H1 (cell line): ENCODE results near the gene TYSND1. TPM values are rescaled to one million over a fixed set of nuclear protein-coding genes. Genes with fewer than 3 reads are reported as not detected.

Experiments used
- CTCF ChIA-PET: fragments of 300-600 bp; sonication (Branson Sonifier 250); formaldehyde crosslinking; loops from one replicate; lab custom pipeline; 2021; ENCODE audit not compliant: partially characterized antibody; lab: Charles Lee
- POLR2A ChIA-PET: fragments of 300-600 bp; sonication (Branson Sonifier 250); formaldehyde crosslinking; loops from one replicate; lab custom pipeline; 2021; ENCODE audit warnings: inconsistent platforms; ENCODE audit not compliant: partially characterized antibody; lab: Charles Lee
- DNase-seq, 2 experiments: peaks; one replicate each; pipeline versions ENCODE4 v3.0.0 to v3.0.0-alpha.2; 2010 to 2022; ENCODE audit warnings: low spot score in 2 of 2, low read depth in 1 of 2, mixed read lengths in 1 of 2
- FAIRE-seq: peaks from 2 replicates; lab custom pipeline; 2011; peaks lifted over from hg19 to GRCh38; lab: Jason Lieb, UNC
- H2AFZ ChIP-seq: 2 replicates; pipeline ENCODE4 v1.8.1; 2012; ENCODE audit warnings: low read length, inconsistent platforms
- H2AK5ac ChIP-seq: 2 replicates; pipeline ENCODE4 v1.6.1; 2013; ENCODE audit warnings: low read depth, low read length
- H2BK120ac ChIP-seq: replicated peaks from 2 replicates; pipeline ENCODE3; 2013; ENCODE audit warnings: low read depth, low read length, inconsistent platforms
- H2BK12ac ChIP-seq: 2 replicates; pipeline ENCODE4 v1.6.1; 2013; ENCODE audit warnings: low read depth, low read length
- H2BK15ac ChIP-seq: 2 replicates; pipeline ENCODE4 v1.6.1; 2013; ENCODE audit warnings: low read length
- H2BK20ac ChIP-seq: 2 replicates; pipeline ENCODE4 v1.6.1; 2013; ENCODE audit warnings: low read length
- H2BK5ac ChIP-seq: 2 replicates; pipeline ENCODE4 v1.6.1; 2013; ENCODE audit warnings: low read depth, low read length
- H3K14ac ChIP-seq: 2 replicates; pipeline ENCODE4 v1.6.1; 2013; ENCODE audit warnings: inconsistent platforms; ENCODE audit not compliant: insufficient read length
- H3K18ac ChIP-seq: 2 replicates; pipeline ENCODE4 v1.6.1; 2013; ENCODE audit warnings: low read length; ENCODE audit errors: extremely low read depth
- H3K23ac ChIP-seq: 2 replicates; pipeline ENCODE4 v1.6.1; 2013; ENCODE audit warnings: inconsistent platforms; ENCODE audit not compliant: insufficient read length
- H3K23me2 ChIP-seq: 2 replicates; pipeline ENCODE4 v1.6.1; 2013; ENCODE audit warnings: low read depth, low read length
- H3K27ac ChIP-seq: 2 replicates; pipeline ENCODE4 v1.6.1; 2011; ENCODE audit warnings: low read depth, low read length, inconsistent platforms
- H3K27me3 ChIP-seq, 4 experiments: replicated peaks in 1 of 4; 1 replicate in 1 of 4; 2 replicates in 3 of 4; pipeline versions ENCODE4 v1.6.1 to v1.8.1; 2011 to 2013; ENCODE audit warnings: low read length in 3 of 4, mild to moderate bottlenecking in 3 of 4, inconsistent platforms in 2 of 4, mixed read lengths in 2 of 4, moderate library complexity in 1 of 4; ENCODE audit not compliant: control insufficient read depth in 3 of 4, insufficient read depth in 3 of 4; ENCODE audit errors: extremely low read depth in 1 of 4
- H3K36me3 ChIP-seq, 4 experiments: 2 replicates each; pipeline versions ENCODE4 v1.6.1 to v1.8.1; 2011 to 2013; ENCODE audit warnings: mild to moderate bottlenecking in 4 of 4, low read length in 3 of 4, moderate library complexity in 2 of 4, control low read depth in 1 of 4, inconsistent platforms in 1 of 4; ENCODE audit not compliant: insufficient read depth in 4 of 4, control insufficient read depth in 2 of 4
- H3K4ac ChIP-seq: replicated peaks from 2 replicates; pipeline ENCODE3; 2013; ENCODE audit warnings: low read length, low read depth, mixed read lengths, inconsistent platforms; ENCODE audit not compliant: insufficient read length
- H3K4me1 ChIP-seq, 4 experiments: replicated peaks in 1 of 4; 1 replicate in 1 of 4; 2 replicates in 3 of 4; pipeline versions ENCODE4 v1.6.1 to v1.8.1; 2011 to 2013; ENCODE audit warnings: low read length in 3 of 4, inconsistent platforms in 2 of 4, mixed read lengths in 1 of 4; ENCODE audit not compliant: insufficient read depth in 4 of 4, control insufficient read depth in 3 of 4
- H3K4me2 ChIP-seq, 2 experiments: 2 replicates each; pipeline versions ENCODE4 v1.6.1 to v1.8.1; 2011 to 2013; ENCODE audit warnings: low read depth in 2 of 2, low read length in 2 of 2, control low read depth in 1 of 2, inconsistent platforms in 1 of 2, mild to moderate bottlenecking in 1 of 2; ENCODE audit not compliant: insufficient read depth in 1 of 2
- H3K4me3 ChIP-seq, 4 experiments: fragments of 200-600, 300-600 bp in 1 of 4; sonication (generic), shearing (Covaris generic), sonication (Bioruptor Twin) in 1 of 4; 2 replicates each; pipeline versions ENCODE4 v1.5.1 to v1.8.1; 2011 to 2016; ENCODE audit warnings: low read length in 4 of 4, low read depth in 3 of 4, control low read depth in 2 of 4, inconsistent platforms in 2 of 4, mild to moderate bottlenecking in 2 of 4, mixed read lengths in 1 of 4, moderate library complexity in 1 of 4; ENCODE audit not compliant: insufficient read depth in 2 of 4; ENCODE audit errors: extremely low read depth in 1 of 4
- H3K56ac ChIP-seq: replicated peaks from 2 replicates; pipeline ENCODE3; 2013; ENCODE audit warnings: low read depth, mild to moderate bottlenecking, mixed read lengths, low read length, inconsistent platforms; ENCODE audit not compliant: insufficient read length
- H3K79me1 ChIP-seq: 2 replicates; pipeline ENCODE4 v1.6.1; 2013; ENCODE audit warnings: low read depth, low read length, control low read depth
- H3K79me2 ChIP-seq, 2 experiments: 2 replicates each; pipeline versions ENCODE4 v1.6.1 to v1.8.1; 2012 to 2013; ENCODE audit warnings: low read length in 2 of 2, mild to moderate bottlenecking in 2 of 2, inconsistent platforms in 1 of 2; ENCODE audit not compliant: insufficient read depth in 2 of 2, control insufficient read depth in 1 of 2
- H3K9ac ChIP-seq, 4 experiments: replicated peaks in 1 of 4; 1 replicate in 1 of 4; 2 replicates in 3 of 4; pipeline versions ENCODE4 v1.6.1 to v1.8.1; 2011 to 2013; ENCODE audit warnings: low read depth in 3 of 4, low read length in 3 of 4, control low read depth in 2 of 4, mild to moderate bottlenecking in 2 of 4, moderate library complexity in 2 of 4, inconsistent platforms in 1 of 4; ENCODE audit errors: extremely low read depth in 1 of 4
- H3K9me3 ChIP-seq, 2 experiments: 2 replicates each; pipeline versions ENCODE4 v1.6.1 to v1.8.1; 2012 to 2013; ENCODE audit warnings: mild to moderate bottlenecking in 2 of 2, moderate library complexity in 2 of 2, control low read depth in 1 of 2, inconsistent platforms in 1 of 2, low read depth in 1 of 2, low read length in 1 of 2, mixed read lengths in 1 of 2; ENCODE audit not compliant: insufficient read depth in 2 of 2
- H4K20me1 ChIP-seq, 2 experiments: replicated peaks in 1 of 2; 2 replicates each; pipeline versions ENCODE3 to v1.8.1; 2011 to 2013; ENCODE audit warnings: inconsistent platforms in 2 of 2, low read length in 2 of 2, mild to moderate bottlenecking in 1 of 2; ENCODE audit not compliant: insufficient read depth in 2 of 2, control insufficient read depth in 1 of 2
- H4K5ac ChIP-seq: 2 replicates; pipeline ENCODE4 v1.6.1; 2013; ENCODE audit warnings: low read length, low read depth, mixed read lengths, inconsistent platforms; ENCODE audit not compliant: insufficient read length
- H4K8ac ChIP-seq: 2 replicates; pipeline ENCODE4 v1.8.0; 2013; ENCODE audit warnings: mild to moderate bottlenecking, moderate library complexity, low read length, inconsistent platforms; ENCODE audit not compliant: insufficient read depth; ENCODE audit errors: extremely low read depth
- H4K91ac ChIP-seq: replicated peaks from 2 replicates; pipeline ENCODE3; 2013; ENCODE audit warnings: low read length, mixed read lengths, inconsistent platforms; ENCODE audit not compliant: insufficient read length
- ASH2L ChIP-seq: fragments of 200-600, 300-600 bp; sonication (generic); IDR thresholded peaks from one replicate; pipeline ENCODE4 v1.7.1; 2017; ENCODE audit warnings: low read length
- CEBPB ChIP-seq: IDR thresholded peaks from 2 replicates; pipeline ENCODE4 v1.6.1; 2012; ENCODE audit warnings: low read depth, low read length
- CHD2 ChIP-seq: IDR thresholded peaks from 2 replicates; pipeline ENCODE4 v1.6.1; 2012; ENCODE audit warnings: low read length, improper control_type of control experiment
- JUND ChIP-seq: IDR thresholded peaks from 2 replicates; pipeline ENCODE4 v1.6.1; 2011; ENCODE audit warnings: mild to moderate bottlenecking, improper control_type of control experiment, low read length
- KDM5A ChIP-seq: fragments of 200-600 bp; IDR thresholded peaks from 2 replicates; pipeline ENCODE4 v1.7.1; 2012; ENCODE audit warnings: mild to moderate bottlenecking, low read length, inconsistent platforms, mixed read lengths
- MAFK ChIP-seq: IDR thresholded peaks from 2 replicates; pipeline ENCODE4 v1.6.1; 2012; ENCODE audit warnings: low read depth, mild to moderate bottlenecking, improper control_type of control experiment, low read length
- MAX ChIP-seq: IDR thresholded peaks from 2 replicates; pipeline ENCODE4 v1.6.1; 2012; ENCODE audit warnings: inconsistent platforms
- POU5F1 ChIP-seq: IDR thresholded peaks from 2 replicates; pipeline ENCODE4 v1.6.1; 2011; ENCODE audit warnings: low read depth, mild to moderate bottlenecking, low read length, moderate library complexity
- RBBP5 ChIP-seq: IDR thresholded peaks from 2 replicates; pipeline ENCODE4 v1.7.1; 2012; ENCODE audit warnings: low read depth, mild to moderate bottlenecking, inconsistent platforms, low read length, moderate library complexity, borderline replicate concordance
- RXRA ChIP-seq: IDR thresholded peaks from 2 replicates; pipeline ENCODE4 v1.6.1; 2011; ENCODE audit warnings: low read depth, mild to moderate bottlenecking, low read length, moderate library complexity; ENCODE audit not compliant: insufficient read depth
- SIN3A ChIP-seq, 2 experiments: IDR thresholded peaks in 1 of 2; conservative IDR thresholded peaks in 1 of 2; 2 replicates each; pipeline ENCODE4 v1.6.1; 2011 to 2012; ENCODE audit warnings: low read length in 2 of 2, improper control_type of control experiment in 1 of 2, low read depth in 1 of 2, mild to moderate bottlenecking in 1 of 2
- ZNF274 ChIP-seq: IDR thresholded peaks from 2 replicates; pipeline ENCODE4 v1.7.0; 2012; ENCODE audit warnings: low read length, borderline replicate concordance; ENCODE audit errors: extremely low read depth
- WGBS, 2 experiments: shearing (Covaris generic) in 1 of 2; methylation state at CpG; one replicate each; pipeline versions ENCODE4 v1.1.6 to v1.1.7; 2013 to 2015; ENCODE audit warnings: low lambda C conversion rate in 2 of 2, mixed read lengths in 2 of 2, inconsistent platforms in 1 of 2, low coverage in 1 of 2, missing lambda C conversion rate in 1 of 2; ENCODE audit not compliant: insufficient replicate concordance in 2 of 2, insufficient coverage in 1 of 2, insufficient read length in 1 of 2; ENCODE audit errors: extremely low coverage in 1 of 2, missing lambda C conversion rate in 1 of 2; 5-methylcytosine and 5-hydroxymethylcytosine counted together
- polyA plus RNA-seq, 7 experiments: library from polyadenylated mRNA; depleted of rRNA in 3 of 7; stranded (reverse) in 5 of 7; unstranded in 2 of 7; fragments of >200 nt in 5 of 7; fragments of 200-250 nt in 2 of 7; gene quantifications; 1 replicate in 5 of 7; 2 replicates in 1 of 7; 4 replicates in 1 of 7; pipeline versions ENCODE4 v1.2.1 to v1.2.3, GENCODE V29; 2011 to 2013; ENCODE audit warnings: missing spikeins in 2 of 7, mixed read lengths in 2 of 7
- total RNA-seq: library from RNA; stranded (reverse); fragmentation: NEBNext Ultra II Directional; extraction: Animal tissue kit (Norgen Biotek cat#: 25700); gene quantifications from 2 replicates; pipeline ENCODE4 v1.2.1, GENCODE V29; 2021

TYSND1 gene
- total and polyA plus RNA-seq, 2 of the 8 experiments (the other 6 are each of a cell fraction or from before 2014, with no cell fraction given), result 11.9 to 15.0 TPM

GRCh38 chr10:70121281-70121949 lies 25.1 kb downstream of the TYSND1 start:
- POLR2A ChIA-PET, result interaction anchor here (2.5 kb wide), 1 partner anchor 25 kb away, joined by 9 read pairs; the partner anchor contains the start of gene TYSND1
- CTCF ChIA-PET, result interaction anchor here (0.6 to 11.0 kb wide), 4 partner anchors 9 to 24 kb away, joined by 3 to 155 read pairs (median 10); partner anchors contain the start of gene TYSND1

More at GRCh38 chr10:70121281-70121949, 25.1 kb downstream of the TYSND1 start:
- no peak overlapping the region for H3K9ac ChIP-seq
- H2AFZ ChIP-seq, result no peak overlapping the region
- no peak overlapping the region for H2BK120ac ChIP-seq
- no peak overlapping the region for H3K4ac ChIP-seq
- H3K56ac ChIP-seq, result no peak overlapping the region
- H3K4me2 ChIP-seq, result no peak overlapping the region
- no peak overlapping the region for H3K27ac ChIP-seq
- H3K9me3 ChIP-seq, result no peaks in the 10 kb centered on the region
- H4K91ac ChIP-seq, result no peak overlapping the region
- no peak overlapping the region; the same call in 1 of the 2 replicates for H4K8ac ChIP-seq
- FAIRE-seq, result no peak
- no peak overlapping the region for H2BK5ac ChIP-seq
- no peaks in the 10 kb centered on the region for H3K23me2 ChIP-seq
- H4K20me1 ChIP-seq, result no peaks in the 10 kb centered on the region
- no peak for TF ChIP-seq RXRA
- no peak for TF ChIP-seq ASH2L
- TF ChIP-seq MAX, result no peak
- TF ChIP-seq JUND, result no peak
- no peak for TF ChIP-seq CEBPB
- no peak for TF ChIP-seq MAFK
- no peak for TF ChIP-seq RBBP5
- no peak for TF ChIP-seq POU5F1
- no peak for TF ChIP-seq ZNF274
- no peak for TF ChIP-seq KDM5A
- TF ChIP-seq SIN3A (conservative IDR thresholded peaks at IDR 0.05 in 1 of 2, IDR thresholded peaks at IDR 0.05 in 1 of 2; ENCODE audit: low read depth in 1 of 2, low read length in 2 of 2), result no peak
- no peak for TF ChIP-seq CHD2
- DNase-seq, result no peak
- H3K23ac ChIP-seq, result no peak overlapping the region
- no peaks in the 10 kb centered on the region for H3K79me1 ChIP-seq
- no peaks in the 10 kb centered on the region; a peak in 1 of 8 replicates for H3K36me3 ChIP-seq
- no peak overlapping the region for H3K18ac ChIP-seq
- no peak overlapping the region for H2AK5ac ChIP-seq
- 94% methylated on average over 9 of the region's 11 CpGs; no CpG with 5 or more reads in 1 of the 2 experiments for WGBS, 2 experiments
- H4K5ac ChIP-seq, result no peak overlapping the region
- no peak overlapping the region for H2BK15ac ChIP-seq
- H3K27me3 ChIP-seq, result no peaks in the 10 kb centered on the region
- no peaks in the 10 kb centered on the region for H3K79me2 ChIP-seq
- no peak overlapping the region for H2BK12ac ChIP-seq
- H3K4me3 ChIP-seq, result no peak overlapping the region
- no peak overlapping the region for H3K14ac ChIP-seq
- H3K4me1 ChIP-seq, result no peaks in the 10 kb centered on the region; a peak in 1 of 7 replicates
- no peak overlapping the region for H2BK20ac ChIP-seq
